Measurements from ENCODE around the gene TSEN34. TPM values are rescaled to one million over a fixed set of nuclear protein-coding genes. Genes with fewer than 3 reads are reported as not detected.
"Not testable (repeated sequence)": the region's sequence is repeated elsewhere in the genome, so short reads cannot be mapped to it uniquely, and the experiment has no call there.

Gene TSEN34
- total RNA-seq, 1 donor from 2014 or later: 24.3 TPM

GRCh38 chr19:54201980-54202379 is 10.9 kb downstream of the TSEN34 start:
- ATAC-seq (no peak), DNase-seq (ENCODE audit: low spot score) (no peak)
- intact Hi-C loops (cut with DNase I): no loop called here

- DNase-seq (ENCODE audit: low spot score) (no peak), ATAC-seq (no peak)
- intact Hi-C loops (cut with DNase I): no loop called here
Measured at GRCh38 chr19:54203151-54203611, 12.1 kb downstream of the TSEN34 start.

GRCh38 chr19:54204767-54205468 is 13.8 kb downstream of the TSEN34 start:
- intact Hi-C loops (cut with DNase I): no loop called here
- ATAC-seq (no peak), DNase-seq (ENCODE audit: low spot score) (no peak)

DNA sequence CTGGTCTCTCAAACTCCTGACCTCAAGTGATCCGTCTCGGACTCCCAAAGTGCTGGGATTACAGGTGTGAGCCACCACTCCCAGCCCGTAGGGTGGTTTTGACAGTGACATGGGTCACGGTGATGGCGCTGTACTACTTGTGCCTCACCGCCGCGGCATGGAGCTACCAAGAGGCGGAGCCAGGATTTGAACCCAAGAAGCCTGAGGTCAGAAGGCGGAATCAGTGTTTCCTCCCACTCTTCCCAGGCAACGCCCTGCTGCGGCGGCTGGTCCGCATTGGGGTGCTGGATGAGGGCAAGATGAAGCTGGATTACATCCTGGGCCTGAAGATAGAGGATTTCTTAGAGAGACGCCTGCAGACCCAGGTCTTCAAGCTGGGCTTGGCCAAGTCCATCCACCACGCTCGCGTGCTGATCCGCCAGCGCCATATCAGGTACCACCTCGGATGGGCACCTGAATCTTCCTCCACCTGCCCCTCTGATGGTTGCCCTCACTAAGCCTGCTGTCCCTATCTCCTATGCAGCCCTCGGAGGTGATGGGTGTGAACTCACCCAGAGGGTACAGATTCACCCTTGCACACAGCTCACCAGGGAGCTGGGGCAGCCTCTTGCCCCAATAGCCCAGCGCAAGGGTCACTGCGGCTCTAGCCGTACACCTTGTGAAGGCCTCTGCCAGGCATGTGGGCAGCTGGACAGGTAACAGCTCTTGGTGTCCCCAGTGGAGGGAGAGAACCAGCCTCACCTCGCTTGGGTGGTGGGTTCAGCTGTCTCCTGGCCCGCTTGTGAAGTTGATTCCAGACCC is 15.1 kb downstream of the TSEN34 start:
- intact Hi-C loops (cut with DNase I): no loop called here
- peak; percentile 60 for DNase-seq (ENCODE audit: low spot score)
- ATAC-seq: no peak

GRCh38 chr19:54206831-54207177 is 15.7 kb downstream of the TSEN34 start:
- DNase-seq (ENCODE audit: low spot score) (peak; percentile 45), ATAC-seq (no peak)
- intact Hi-C loops (cut with DNase I): no loop called here

GRCh38 chr19:54207193-54207592 is 16.1 kb downstream of the TSEN34 start:
- DNase-seq (ENCODE audit: low spot score): peak; percentile 58
- ATAC-seq; intact Hi-C loops (cut with DNase I): not testable (repeated sequence)

- intact Hi-C loops (cut with DNase I): no loop called here
- ATAC-seq: no peak
- no peak for DNase-seq (ENCODE audit: low spot score)
Measured at GRCh38 chr19:54207676-54207982, 16.5 kb downstream of the TSEN34 start.

GRCh38 chr19:54207983-54208783 is 17.1 kb downstream of the TSEN34 start:
- ATAC-seq (peak; percentile 73), DNase-seq (ENCODE audit: low spot score) (peak; percentile 73)
- intact Hi-C loops (cut with DNase I): no loop called here

GRCh38 chr19:54208784-54209057 is 17.6 kb downstream of the TSEN34 start:
- DNase-seq (ENCODE audit: low spot score): no peak
- ATAC-seq: no peak
- intact Hi-C loops (cut with DNase I): no loop called here

DNA sequence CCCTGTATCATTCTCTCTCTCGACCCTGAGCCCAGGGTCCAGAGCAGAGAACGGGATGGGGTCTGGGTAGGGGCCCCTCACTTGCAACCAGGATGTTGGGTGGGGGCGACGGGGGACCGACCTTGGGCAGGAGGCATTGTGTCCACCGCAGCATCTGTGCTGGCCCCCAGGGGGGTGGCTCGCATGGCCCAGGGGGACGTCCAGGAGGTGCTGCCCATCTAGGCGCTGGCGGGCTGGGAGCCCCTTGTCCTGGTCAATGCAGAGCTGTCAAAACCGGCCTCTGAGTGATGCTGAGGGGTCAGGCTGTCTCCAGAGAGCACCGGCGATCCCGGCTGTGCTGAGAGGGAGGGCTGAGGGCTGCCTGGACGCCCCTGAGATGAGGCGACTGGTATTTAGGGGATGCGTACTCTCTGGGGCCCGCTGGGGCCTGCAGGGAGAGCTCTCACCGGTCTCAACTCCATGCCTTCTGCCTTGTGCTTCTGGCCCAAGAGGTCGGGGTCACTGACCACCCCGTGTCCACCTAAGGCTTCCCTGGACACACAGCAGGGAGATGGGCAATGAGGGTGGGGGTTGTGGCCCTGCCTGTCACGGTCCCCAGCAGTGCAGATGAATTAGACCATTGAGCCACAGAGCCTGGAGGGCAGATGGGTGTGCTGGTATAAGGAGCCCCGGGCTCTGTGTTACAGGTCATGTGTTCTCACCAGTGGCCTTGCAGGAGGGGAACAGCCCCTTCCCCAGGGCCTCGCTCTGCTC is 18.1 kb downstream of the TSEN34 start:
- DNase-seq (ENCODE audit: low spot score) (no peak), ATAC-seq (peak; percentile 5)
- intact Hi-C loops (cut with DNase I): no loop called here

- intact Hi-C loops (cut with DNase I): no loop called here
- ATAC-seq (peak; percentile 87), DNase-seq (ENCODE audit: low spot score) (peak; percentile 92)
Measured at GRCh38 chr19:54209811-54210494, 18.8 kb downstream of the TSEN34 start.

- intact Hi-C loops (cut with DNase I): no loop called here
- no peak for ATAC-seq
- DNase-seq (ENCODE audit: low spot score): no peak
Measured at GRCh38 chr19:54211235-54211634, 20.1 kb downstream of the TSEN34 start.

DNA sequence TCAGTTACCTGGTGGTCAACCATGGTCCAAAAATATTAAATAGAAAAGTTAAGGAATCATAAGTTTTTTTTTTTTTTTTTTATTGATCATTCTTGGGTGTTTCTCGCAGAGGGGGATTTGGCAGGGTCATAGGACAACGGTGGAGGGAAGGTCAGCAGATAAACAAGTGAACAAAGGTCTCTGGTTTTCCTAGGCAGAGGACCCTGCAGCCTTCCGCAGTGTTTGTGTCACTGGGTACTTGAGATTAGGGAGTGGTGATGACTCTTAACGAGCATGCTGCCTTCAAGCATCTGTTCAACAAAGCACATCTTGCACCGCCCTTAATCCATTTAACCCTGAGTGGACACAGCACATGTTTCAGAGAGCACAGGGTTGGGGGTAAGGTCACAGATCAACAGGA is 23.1 kb downstream of the TSEN34 start:
- intact Hi-C loops (cut with DNase I); ATAC-seq; DNase-seq (ENCODE audit: low spot score): not testable (repeated sequence)

DNA sequence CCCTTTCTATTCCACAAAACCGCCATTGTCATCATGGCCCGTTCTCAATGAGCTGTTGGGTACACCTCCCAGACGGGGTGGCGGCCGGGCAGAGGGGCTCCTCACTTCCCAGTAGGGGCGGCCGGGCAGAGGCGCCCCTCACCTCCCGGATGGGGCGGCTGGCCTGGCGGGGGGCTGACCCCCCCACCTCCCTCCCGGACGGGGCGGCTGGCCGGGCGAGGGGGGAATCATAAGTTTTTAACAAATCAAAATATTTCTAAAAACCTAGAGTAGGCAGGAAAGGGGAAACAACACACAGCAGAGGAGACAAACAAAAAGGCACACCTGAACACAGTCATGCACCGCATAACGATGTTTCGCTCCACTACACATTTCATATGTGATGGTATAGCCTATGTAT is 23.6 kb downstream of the TSEN34 start:
- not testable (repeated sequence) for DNase-seq (ENCODE audit: low spot score)

DNA sequence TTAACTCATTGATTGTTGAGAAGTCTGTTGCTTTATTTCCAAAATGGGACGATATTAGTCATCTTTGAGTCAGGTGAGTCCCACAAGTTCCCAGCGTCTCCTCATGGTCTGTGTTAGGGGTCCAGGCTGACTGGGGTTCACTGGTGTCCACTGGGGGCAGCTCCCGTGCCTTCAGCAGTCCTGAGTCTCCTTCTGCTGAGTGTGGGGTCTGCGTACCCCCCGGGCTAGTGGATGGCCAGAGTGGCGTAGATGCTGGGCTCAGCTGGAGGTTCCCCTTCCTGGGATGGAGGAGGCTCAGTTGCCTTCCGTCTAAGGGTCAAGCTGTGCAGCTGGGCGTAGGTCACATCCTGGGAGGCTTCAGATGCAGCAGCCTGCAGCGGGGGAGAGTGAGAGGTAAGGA is 25.8 kb downstream of the TSEN34 start:
- ATAC-seq: no peak
- no peak for DNase-seq (ENCODE audit: low spot score)
- intact Hi-C loops (cut with DNase I): no loop called here

More for the DNA sequence above, 23.6 kb downstream of the TSEN34 start:
- ATAC-seq; intact Hi-C loops (cut with DNase I): not testable (repeated sequence)

GRCh38 chr19:54217517-54218247 is 26.6 kb downstream of the TSEN34 start:
- intact Hi-C loops (cut with DNase I); ATAC-seq; DNase-seq (ENCODE audit: low spot score): not testable (repeated sequence)

DNA sequence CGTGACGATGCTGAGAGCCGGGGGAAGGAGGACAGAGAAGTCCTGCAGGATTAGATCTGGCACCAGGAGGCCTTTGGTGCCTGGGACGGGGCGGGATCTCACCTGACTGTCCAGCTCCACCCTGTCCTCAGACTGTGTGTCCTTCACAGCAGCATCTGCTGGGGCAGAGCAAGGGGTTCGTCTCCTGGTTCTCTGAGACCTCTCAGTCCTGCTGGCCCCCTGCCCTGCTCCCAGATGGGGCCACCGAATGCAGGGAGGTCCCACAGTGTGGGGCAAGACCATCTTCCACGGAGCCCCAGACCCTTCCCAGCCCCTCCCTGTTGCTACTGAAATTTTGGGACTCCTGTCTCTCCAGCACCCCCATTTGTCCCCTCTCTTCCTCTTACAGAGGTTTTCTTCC is 27.2 kb downstream of the TSEN34 start:
- intact Hi-C loops (cut with DNase I): no loop called here
- no peak for ATAC-seq
- no peak for DNase-seq (ENCODE audit: low spot score)
